ENCODE data around the gene TRPV2. TPM values are rescaled to one million over a fixed set of nuclear protein-coding genes. Genes with fewer than 3 reads are reported as not detected.

Gene TRPV2
- total and polyA plus RNA-seq, 10 of the 15 experiments (the other 5 are each of a cell fraction or from before 2014, with no cell fraction given): 8.9 to 94.4 (median 54.1) TPM

DNA sequence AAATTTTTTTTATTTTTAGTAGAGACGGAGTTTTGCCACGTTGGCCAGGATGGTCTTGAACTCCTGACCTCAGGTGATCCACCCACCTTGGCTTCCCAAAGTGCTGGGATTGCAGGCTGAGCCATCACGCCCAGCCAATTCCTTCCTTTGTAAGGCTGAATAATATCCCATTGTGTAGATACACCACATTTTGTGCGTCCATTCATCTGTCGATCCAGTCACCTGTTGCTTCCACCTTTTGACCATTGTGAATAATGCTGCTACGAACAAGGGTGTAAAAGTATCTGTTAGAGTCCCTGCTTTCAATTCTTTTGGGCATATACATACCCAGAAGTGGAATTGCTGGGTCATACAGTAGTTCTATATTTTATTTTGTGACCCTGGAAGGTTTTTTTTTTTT, 15.3 kb downstream of the TRPV2 start:
- no peaks in the 10 kb centered on the region for H4K20me1 ChIP-seq (ENCODE audit: control insufficient read depth, insufficient read depth)
- H3K4me3 ChIP-seq: no peak overlapping the region
- FAIRE-seq (no peak), ATAC-seq (no peak), DNase-seq (ENCODE audit: low read depth, low spot score) (no peak)
- WGBS (ENCODE audit: insufficient coverage, insufficient replicate concordance, low lambda C conversion rate, missing lambda C conversion rate): 87% methylated on average over 6 of the region's 6 CpGs
- intact Hi-C loops (cut with micrococcal nuclease; ENCODE audit: unreplicated experiment) (no loop called here), in situ Hi-C loops (cut with MboI) (no loop called here)
- H3K9me3 ChIP-seq (replicated peaks; ENCODE audit: control insufficient read depth, insufficient read depth, low read length): no peaks in the 10 kb centered on the region
- H3K27me3 ChIP-seq (replicated peaks in 1 of 2; ENCODE audit: control insufficient read depth in 2 of 2, insufficient read depth in 2 of 2, low read length in 1 of 2): no peaks in the 10 kb centered on the region
- no peaks in the 10 kb centered on the region for H3K4me1 ChIP-seq (ENCODE audit: control insufficient read depth, insufficient read depth, low read length)
- no peaks in the 10 kb centered on the region for H3K79me2 ChIP-seq (ENCODE audit: control insufficient read depth, insufficient read depth, low read length)
- H3K27ac ChIP-seq (ENCODE audit: control insufficient read depth, insufficient read depth): no peak overlapping the region
- ChIA-PET CTCF (interaction anchor here (1.0 to 4.7 kb wide), 3 partner anchors 8 to 128 kb away, joined by 3 to 54 read pairs (median 4); partner anchors contain the start of gene TRPV2), RAD21 (ENCODE audit: unreplicated experiment) (no interaction called here), SMC1A (ENCODE audit: uncharacterized antibody, unreplicated experiment) (no interaction called here), POLR2A (no interaction called here)
- H3K36me3 ChIP-seq (ENCODE audit: control insufficient read depth in 2 of 2, insufficient read depth in 2 of 2, low read length in 1 of 2): peaks cover 20 to 23% of the 10 kb centered on the region in 2 experiments
- BruUV-seq (replicated peaks): no TSS peak
- no peak overlapping the region for H3K9ac ChIP-seq (ENCODE audit: control insufficient read depth, insufficient read depth, low read length)
- no peak overlapping the region for H2AFZ ChIP-seq (ENCODE audit: control insufficient read depth, low read depth, low read length)
- H3K4me2 ChIP-seq (ENCODE audit: control insufficient read depth, insufficient read depth): no peak overlapping the region
- TF ChIP-seq SUZ12 (IDR thresholded peaks at IDR 0.05; ENCODE audit: unreplicated experiment) (no peak), ZNF592 (IDR thresholded peaks at IDR 0.05) (no peak), BACH1 (IDR thresholded peaks at IDR 0.05; ENCODE audit: borderline replicate concordance) (no peak), NBN (IDR thresholded peaks at IDR 0.05) (no peak), SMAD5 (IDR thresholded peaks at IDR 0.05; ENCODE audit: low read depth) (no peak), NFYB (IDR thresholded peaks at IDR 0.05; ENCODE audit: insufficient read depth, low read depth, low read length) (no peak), TARDBP (IDR thresholded peaks at IDR 0.05; ENCODE audit: borderline replicate concordance) (no peak), E4F1 (IDR thresholded peaks at IDR 0.05; ENCODE audit: borderline replicate concordance, partially characterized antibody) (no peak), MEF2B (IDR thresholded peaks at IDR 0.05; ENCODE audit: partially characterized antibody, poor library complexity, severe bottlenecking) (no peak), E2F4 (IDR thresholded peaks at IDR 0.05; ENCODE audit: low read depth, low read length) (no peak)
- TF ChIP-seq, protein P1, sequence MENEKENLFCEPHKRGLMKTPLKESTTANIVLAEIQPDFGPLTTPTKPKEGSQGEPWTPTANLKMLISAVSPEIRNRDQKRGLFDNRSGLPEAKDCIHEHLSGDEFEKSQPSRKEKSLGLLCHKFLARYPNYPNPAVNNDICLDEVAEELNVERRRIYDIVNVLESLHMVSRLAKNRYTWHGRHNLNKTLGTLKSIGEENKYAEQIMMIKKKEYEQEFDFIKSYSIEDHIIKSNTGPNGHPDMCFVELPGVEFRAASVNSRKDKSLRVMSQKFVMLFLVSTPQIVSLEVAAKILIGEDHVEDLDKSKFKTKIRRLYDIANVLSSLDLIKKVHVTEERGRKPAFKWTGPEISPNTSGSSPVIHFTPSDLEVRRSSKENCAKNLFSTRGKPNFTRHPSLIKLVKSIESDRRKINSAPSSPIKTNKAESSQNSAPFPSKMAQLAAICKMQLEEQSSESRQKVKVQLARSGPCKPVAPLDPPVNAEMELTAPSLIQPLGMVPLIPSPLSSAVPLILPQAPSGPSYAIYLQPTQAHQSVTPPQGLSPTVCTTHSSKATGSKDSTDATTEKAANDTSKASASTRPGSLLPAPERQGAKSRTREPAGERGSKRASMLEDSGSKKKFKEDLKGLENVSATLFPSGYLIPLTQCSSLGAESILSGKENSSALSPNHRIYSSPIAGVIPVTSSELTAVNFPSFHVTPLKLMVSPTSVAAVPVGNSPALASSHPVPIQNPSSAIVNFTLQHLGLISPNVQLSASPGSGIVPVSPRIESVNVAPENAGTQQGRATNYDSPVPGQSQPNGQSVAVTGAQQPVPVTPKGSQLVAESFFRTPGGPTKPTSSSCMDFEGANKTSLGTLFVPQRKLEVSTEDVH (IDR thresholded peaks at IDR 0.05; ENCODE audit: low read depth, partially characterized antibody): no peak

All from GM12878 (cell line).